ENCODE measurements around the gene GALNT12. TPM values are rescaled to one million over a fixed set of nuclear protein-coding genes. Genes with fewer than 3 reads are reported as not detected.

The GALNT12 gene
- total and polyA plus RNA-seq, 2 experiments from 2014 or later: 14.6 to 23.6 TPM

- no peaks in the 10 kb centered on the region for H3K9me3 Mint-ChIP-seq
- 0 out of 2 replicates have a peak overlapping the region, but pooled peaks have one; percentile 91 for H3K4me2 ChIP-seq
Observed at GRCh38 chr9:98810102-98810842, 2.8 kb downstream of the GALNT12 start.

More at GRCh38 chr9:98810102-98810842, 2.8 kb downstream of the GALNT12 start:
- 0 out of 2 replicates have a peak, but pooled peaks cover 6% of the 10 kb centered on the region for H3F3A ChIP-seq (replicated peaks; ENCODE audit: low read depth)
- Mint-ChIP-seq H3K36me3 (ENCODE audit: low read depth) (no peaks in the 10 kb centered on the region), H3K27me3 (ENCODE audit: insufficient read depth, low read depth, poor library complexity) (peaks cover 17% of the 10 kb centered on the region), H3K27ac (peak overlapping the region; percentile 8; the same call in 1 of the 2 replicates), H3K4me3 (no peak overlapping the region; the same call in 2 of the 3 replicates), H3K4me1 (peaks cover 31% of the 10 kb centered on the region)
- ATAC-seq: peak; percentile 12
- H3K36me3 ChIP-seq (ENCODE audit: insufficient read depth): no peaks in the 10 kb centered on the region
- peaks cover 24% of the 10 kb centered on the region for H3K27me3 ChIP-seq (ENCODE audit: insufficient read depth)
- peaks cover 3% of the 10 kb centered on the region; the same call in 1 of the 2 replicates for H4K20me1 ChIP-seq (replicated peaks; ENCODE audit: insufficient read depth)
- H3K4me3 ChIP-seq: no peak overlapping the region
- no peaks in the 10 kb centered on the region for H3K79me2 ChIP-seq (replicated peaks; ENCODE audit: insufficient read depth)
- peaks cover 23% of the 10 kb centered on the region for H3K4me1 ChIP-seq (ENCODE audit: insufficient read depth)
- no peak overlapping the region for H2AFZ ChIP-seq
- no peaks in the 10 kb centered on the region for H3K9me2 ChIP-seq (ENCODE audit: insufficient read depth)
- no peak for DNase-seq (ENCODE audit: low spot score)
- no peak overlapping the region for H3K27ac ChIP-seq (ENCODE audit: low read depth)
- TF ChIP-seq EZH2phosphoT487 (IDR thresholded peaks at IDR 0.05; ENCODE audit: unreplicated experiment) (no peak), REST (IDR thresholded peaks at IDR 0.05; ENCODE audit: unreplicated experiment) (no peak), ZNF114 (CRISPR knock-in tag; IDR thresholded peaks at IDR 0.05) (no peak), STAT1 (IDR thresholded peaks at IDR 0.05; ENCODE audit: unreplicated experiment) (no peak), NANOG (IDR thresholded peaks at IDR 0.05; ENCODE audit: borderline replicate concordance) (no peak), ZNF331 (CRISPR knock-in tag; IDR thresholded peaks at IDR 0.05; ENCODE audit: low read depth) (no peak), ETS1 (IDR thresholded peaks at IDR 0.05) (no peak), ZNF462 (CRISPR knock-in tag; IDR thresholded peaks at IDR 0.05) (no peak), EZH2 (IDR thresholded peaks at IDR 0.05; ENCODE audit: low read depth, unreplicated experiment) (no peak), POLR2AphosphoS5 (IDR thresholded peaks at IDR 0.05; ENCODE audit: low read depth) (no peak), JUNB (IDR thresholded peaks at IDR 0.05; ENCODE audit: unreplicated experiment) (no peak), CREB1 (CRISPR knock-in tag; IDR thresholded peaks at IDR 0.05; ENCODE audit: low read depth) (no peak), CTCF (conservative IDR thresholded peaks at IDR 0.05; ENCODE audit: low read depth in 2 of 2) (no peak)
